Urothelium cell line (cell line): ENCODE results near the gene DDX10.

Experiments used
- DNase-seq: peaks from one replicate; pipeline ENCODE4 v3.0.0; 2011; ENCODE audit warnings: low spot score, mixed read lengths
- FAIRE-seq: peaks from 2 replicates; lab custom pipeline; 2011; peaks lifted over from hg19 to GRCh38; lab: Jason Lieb, UNC

The DDX10 gene

GRCh38 chr11:108863528-108863927 lies 198.7 kb downstream of the DDX10 start:
- FAIRE-seq, result no peak

DNA sequence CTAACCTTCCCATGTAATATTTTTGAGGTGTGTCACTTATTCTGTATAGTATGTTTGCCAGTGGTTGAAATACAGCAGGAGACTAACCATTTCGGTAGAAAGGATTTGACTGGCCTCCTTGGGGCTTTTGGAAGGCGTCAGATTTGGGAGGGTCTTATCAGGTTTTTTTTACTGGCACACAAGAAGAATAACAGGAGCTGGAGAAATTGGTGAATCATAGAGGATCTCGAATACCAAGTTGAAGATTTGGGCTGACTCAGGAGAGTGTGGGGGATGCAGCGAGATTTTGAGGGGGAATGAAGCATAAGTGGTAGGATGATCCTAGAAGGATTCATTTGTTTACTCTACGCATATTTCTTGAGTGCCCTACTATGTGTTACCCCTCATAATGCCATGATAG lies 200.5 kb downstream of the DDX10 start:
- DNase-seq (no peak), FAIRE-seq (no peak)

More at GRCh38 chr11:108863528-108863927, 198.7 kb downstream of the DDX10 start:
- no peak for DNase-seq

DNA sequence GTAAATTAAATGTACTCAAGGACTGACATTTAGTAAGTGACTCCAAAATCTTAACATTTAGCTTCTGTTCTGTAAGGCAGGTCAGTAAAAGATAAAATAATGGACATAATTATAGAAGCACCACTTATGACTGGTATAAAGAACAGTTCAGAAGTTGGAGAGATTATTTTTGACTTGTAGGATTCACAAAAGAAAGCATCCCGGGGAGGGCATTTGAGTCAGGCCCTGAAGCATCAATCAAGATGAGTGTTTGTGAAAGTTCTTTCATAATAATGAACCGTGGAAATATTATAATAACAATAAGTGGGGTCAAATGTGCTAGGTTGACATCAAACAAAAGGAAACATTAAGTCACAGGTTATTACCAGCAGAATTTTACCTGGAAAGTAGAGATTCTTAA lies 201.9 kb downstream of the DDX10 start:
- FAIRE-seq (no peak), DNase-seq (no peak)

- DNase-seq, result no peak
- FAIRE-seq, result no peak
Observed at GRCh38 chr11:108870373-108871020, 205.6 kb downstream of the DDX10 start.

GRCh38 chr11:108871152-108871551 lies 206.3 kb downstream of the DDX10 start:
- peak; percentile 22 for DNase-seq
- no peak for FAIRE-seq

DNA sequence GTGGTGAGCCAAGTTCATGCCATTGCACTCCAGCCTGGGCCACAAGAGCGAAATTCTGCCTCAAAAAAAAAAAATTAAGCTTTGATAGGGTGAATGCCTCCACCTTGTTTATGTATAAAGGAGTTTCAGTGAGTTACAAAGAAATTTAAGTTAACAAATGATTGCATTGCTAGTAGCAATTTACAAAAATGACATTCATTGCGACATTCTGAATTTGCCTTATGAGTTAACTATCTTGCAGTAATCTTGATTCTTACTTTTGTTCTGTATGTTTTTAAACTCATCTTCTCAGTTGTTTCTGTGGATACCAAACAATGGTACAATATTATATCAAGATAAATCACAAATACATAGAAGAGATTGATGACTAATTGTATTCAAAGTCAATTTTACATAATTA lies 207.0 kb downstream of the DDX10 start:
- no peak for DNase-seq

DNA sequence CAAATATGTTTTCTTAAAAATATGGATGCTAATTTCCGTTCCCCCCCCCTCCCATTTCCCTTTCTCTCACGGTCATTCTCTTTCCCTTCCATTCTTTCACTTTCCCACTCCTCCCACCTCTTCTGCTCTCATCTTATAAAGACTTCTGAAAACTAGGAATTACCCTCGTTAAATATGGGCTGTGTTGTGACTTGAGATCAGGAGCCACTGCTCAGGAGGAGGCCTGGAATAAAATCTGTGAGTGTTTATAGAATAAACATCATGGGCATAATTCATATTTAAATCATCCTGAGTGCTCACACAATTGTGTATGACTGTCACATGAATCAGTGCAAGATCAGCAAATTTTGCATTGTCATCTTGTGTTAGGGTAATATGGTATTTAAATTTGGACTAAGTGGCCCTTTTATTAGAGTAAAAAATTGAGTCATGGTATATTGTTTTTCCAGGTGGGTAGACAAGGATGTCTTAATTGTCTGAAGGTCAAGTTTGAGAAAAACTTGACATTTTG lies 208.0 kb downstream of the DDX10 start:
- DNase-seq (no peak), FAIRE-seq (no peak)

More for the DNA sequence above, 207.0 kb downstream of the DDX10 start:
- no peak for FAIRE-seq

GRCh38 chr11:108873310-108873709 lies 208.4 kb downstream of the DDX10 start:
- DNase-seq (no peak), FAIRE-seq (no peak)

DNA sequence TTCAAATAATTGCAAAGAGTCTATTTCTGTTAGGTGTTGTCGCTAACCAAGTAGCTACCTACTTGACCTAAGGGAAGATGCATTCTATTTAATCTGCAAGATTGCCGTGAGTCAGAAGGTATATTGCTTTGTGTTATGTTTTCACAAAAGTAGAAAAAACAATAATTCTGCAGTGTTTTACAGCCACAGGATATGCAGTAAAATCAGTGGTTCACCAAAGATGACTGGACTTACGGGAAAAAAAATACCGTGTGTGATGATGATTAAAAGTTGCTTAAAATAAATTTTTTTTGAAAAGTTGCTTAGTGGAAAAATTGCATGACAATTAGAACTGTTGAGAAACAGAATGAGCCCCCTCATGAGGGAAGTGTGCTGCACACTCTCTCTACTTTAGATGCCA lies 209.1 kb downstream of the DDX10 start:
- FAIRE-seq (no peak), DNase-seq (no peak)

DNA sequence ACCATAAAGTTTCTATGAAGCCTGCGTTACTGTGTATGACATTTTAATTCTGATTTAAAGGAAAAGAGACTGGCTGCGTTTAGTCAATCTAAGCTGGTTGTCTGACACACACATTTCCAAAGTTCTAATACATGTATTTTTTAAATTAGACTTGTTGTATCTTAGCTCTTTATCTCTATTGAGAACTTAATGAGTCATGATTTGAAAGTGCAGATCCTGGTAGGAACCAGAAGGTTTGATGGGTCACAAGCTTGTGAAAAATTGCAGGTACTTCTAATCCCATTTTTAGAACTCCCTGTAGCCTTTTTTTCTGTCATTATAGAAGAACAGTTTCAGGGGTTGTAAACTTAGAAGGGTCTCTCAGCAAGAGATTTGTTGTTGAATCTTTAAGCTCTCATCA lies 210.3 kb downstream of the DDX10 start:
- FAIRE-seq (no peak), DNase-seq (no peak)

- no peak for DNase-seq
- no peak for FAIRE-seq
Observed at GRCh38 chr11:108877178-108877577, 212.3 kb downstream of the DDX10 start.

DNA sequence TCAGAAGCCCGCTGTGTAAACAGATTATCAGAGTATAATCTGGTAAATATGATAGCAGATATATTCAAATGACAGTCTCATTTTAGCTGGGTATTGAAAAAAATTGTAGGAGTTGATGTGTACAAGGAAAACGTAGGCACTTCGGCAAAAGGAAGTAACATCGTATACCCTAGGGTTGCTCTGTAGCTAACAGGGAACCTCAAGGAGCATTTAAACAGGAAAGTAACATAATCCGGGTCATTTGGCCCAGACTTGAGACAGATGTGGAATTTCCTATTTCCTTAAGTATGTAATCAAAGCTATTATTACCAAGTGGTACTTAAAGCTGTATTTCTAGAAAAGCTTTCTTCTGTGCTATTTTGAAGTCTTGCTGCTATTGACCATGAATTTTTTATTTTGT lies 215.6 kb downstream of the DDX10 start:
- FAIRE-seq (no peak), DNase-seq (no peak)

GRCh38 chr11:108881131-108881530 lies 216.3 kb downstream of the DDX10 start:
- no peak for FAIRE-seq

GRCh38 chr11:108882211-108882831 lies 217.5 kb downstream of the DDX10 start:
- DNase-seq (no peak), FAIRE-seq (no peak)

More at GRCh38 chr11:108881131-108881530, 216.3 kb downstream of the DDX10 start:
- DNase-seq, result no peak

DNA sequence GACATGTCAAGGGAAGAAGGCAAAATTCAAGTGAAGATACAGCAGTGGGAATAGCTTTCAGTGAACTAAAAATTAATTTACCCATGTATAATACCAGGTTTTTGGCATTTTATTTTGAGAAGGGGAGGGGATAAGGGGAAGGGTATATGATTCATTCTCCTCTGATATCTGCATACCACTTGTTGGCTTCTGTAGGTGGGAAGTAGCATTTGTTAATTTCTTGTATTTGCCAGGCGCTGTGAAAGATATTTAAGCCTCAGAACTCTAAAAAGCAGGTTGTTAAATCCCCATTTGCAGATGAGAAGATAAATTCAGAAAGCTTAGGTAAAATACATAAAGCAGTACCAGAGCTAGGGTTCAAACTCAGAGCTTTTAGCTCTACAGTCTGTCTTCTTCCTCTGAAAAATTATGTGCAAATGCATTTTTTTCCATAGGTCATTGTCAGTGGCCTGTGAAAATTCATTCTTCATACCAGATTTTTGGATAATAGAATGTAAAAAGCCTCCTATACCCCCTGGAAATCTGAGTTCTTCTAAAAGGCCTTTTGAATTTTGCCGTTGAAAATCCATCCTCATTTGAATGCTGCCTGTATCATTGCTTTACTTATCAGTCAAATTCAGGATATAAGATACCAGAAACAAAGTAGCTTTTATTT lies 221.3 kb downstream of the DDX10 start:
- no peak for FAIRE-seq
- no peak for DNase-seq

- FAIRE-seq (no peak), DNase-seq (no peak)
Observed at GRCh38 chr11:108886660-108887009, 221.8 kb downstream of the DDX10 start.

DNA sequence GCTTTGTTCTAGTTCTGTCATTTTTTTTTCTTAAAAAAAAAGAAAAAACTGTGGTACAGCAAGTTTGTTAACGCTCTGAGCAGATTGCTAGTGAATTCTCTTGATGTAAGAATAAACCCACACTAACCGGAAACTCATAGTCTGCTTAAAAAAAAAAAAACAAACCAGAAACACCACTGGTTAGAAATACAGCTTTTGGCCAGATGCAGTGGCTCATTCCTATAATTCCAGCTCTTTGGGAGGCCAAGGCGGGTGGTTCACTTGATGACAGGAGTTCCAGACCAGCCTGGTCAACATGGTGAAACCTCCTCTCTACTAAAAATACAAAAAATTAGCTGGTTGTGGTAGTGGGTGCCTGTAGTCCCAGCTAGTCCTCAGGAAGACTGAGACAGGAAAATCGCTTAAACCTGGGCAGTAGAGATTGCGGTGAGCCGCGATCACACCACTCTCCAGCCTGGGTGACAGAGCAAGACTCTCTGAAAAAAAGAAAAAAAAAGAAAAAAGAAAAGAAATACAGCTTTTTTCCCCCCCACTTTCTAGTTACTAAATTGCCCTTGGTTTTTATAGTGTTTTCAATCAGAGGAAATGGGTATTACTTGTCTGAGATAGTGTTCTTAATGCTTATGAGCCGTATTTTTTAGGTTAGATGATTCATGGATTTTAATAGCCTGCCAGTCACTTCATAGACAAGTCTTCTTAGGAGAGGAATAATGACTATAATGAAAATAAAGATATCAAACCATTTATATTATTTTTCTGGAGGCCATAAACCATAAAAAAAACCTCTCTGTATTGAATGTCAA lies 222.8 kb downstream of the DDX10 start:
- no peak for FAIRE-seq
- DNase-seq, result no peak

DNA sequence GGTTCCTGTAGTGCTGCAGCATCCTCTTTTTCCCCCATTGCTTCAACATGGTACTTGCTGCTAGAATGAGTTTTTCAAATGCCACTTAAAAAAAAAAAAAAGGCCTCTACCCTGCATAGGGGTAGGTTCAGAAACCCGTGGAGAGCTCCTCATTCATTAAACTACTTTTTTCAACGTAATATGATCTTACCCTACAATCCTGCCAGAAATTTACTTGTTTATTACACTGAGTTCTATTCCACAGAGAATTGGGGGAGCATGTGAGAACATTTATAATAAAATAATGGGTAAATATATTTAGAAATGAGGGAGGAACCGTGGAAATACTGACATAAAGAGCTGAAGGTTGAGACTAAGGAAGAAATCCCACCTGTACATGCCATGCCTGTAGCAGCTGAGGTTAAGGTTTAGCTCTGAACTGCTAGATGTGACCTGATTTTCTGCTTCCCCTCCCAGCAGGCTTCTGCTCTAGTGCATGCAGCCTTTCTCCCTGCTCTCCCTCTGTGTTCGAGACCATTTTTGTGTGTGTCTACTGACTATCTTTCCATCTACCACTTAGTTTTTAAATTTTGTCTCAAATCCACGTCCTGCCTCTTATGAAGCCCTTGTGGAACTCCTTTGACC lies 225.7 kb downstream of the DDX10 start:
- FAIRE-seq, result no peak
- DNase-seq, result no peak

DNA sequence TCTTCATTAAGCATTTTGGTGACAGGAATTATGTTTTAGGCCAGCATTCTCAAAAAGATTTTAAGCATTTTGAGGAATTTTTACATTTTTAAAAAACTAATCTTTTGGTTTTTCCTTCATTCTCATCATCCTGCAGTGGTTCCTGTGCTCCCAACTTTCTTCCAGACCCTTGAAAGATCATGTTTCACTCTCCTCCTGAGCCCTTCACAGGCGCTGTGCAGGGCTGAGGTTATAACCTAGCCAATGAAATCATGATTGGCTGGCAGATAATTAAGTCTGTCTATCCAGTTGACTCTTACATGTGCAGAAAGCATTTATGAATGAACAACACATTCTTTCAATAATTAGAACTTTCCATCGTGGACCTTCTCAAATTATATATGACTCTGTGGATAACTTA lies 226.3 kb downstream of the DDX10 start:
- no peak for FAIRE-seq
- no peak for DNase-seq

DNA sequence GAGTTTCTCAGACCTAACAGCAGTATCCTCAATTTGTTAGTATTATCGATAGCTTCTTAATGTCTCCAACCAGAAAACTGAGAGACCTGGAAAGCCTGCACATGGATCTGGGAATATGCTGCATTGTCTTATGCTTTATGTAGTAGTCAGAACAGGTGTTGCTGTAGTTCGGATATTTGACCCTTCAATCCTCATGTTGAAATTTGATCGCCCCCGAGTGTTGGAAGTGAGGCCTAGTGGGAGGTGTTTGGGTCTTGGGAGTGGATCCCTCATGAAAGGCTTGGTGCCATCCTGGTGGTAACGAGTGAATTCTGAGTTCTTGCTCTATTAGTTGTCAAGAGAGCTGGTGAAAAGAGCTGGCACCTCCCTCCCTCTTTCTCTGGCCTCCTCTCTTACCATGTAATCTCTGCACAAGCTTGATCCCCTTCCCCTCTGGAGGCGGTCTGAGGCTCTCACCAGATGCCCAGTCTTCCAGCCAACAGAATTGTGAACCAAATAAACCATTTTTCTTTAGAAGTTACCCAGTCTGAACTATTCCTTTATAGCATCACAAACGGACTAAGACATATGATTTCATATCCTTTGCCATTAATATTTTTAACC lies 227.1 kb downstream of the DDX10 start:
- DNase-seq, result no peak
- no peak for FAIRE-seq
